ENCODE data around the gene MORN2.

DNA sequence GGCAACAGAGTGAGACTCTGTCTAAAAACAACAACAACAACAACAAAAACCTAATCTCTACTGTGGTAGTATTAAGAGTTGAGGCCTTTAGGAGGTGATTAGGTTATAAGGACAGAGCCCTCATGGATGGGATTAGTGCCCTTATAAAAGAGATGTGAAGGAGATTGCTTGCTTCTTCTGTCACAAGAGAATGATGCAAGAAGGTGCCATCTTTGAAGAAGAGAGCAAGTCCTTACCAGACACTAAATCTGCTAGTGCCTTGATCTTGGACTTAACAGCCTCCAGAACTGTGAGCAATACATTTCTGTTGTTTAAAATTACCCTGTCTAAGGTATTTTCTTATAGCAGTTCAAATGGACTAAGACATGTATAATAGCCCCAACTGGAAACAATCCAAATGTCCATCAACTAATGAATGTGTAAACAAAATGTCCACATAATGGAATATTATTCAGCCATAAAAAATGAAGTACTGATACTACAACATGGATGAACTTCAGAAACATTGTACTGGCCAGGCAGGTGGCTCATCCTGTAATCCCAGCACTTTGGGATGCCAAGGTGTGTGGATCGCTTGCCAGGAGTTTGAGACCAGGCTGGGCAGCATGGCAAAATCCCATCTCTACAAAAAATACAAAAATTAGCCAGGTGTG is 12.3 kb downstream of the MORN2 start:
- TF ChIP-seq, protein P1, sequence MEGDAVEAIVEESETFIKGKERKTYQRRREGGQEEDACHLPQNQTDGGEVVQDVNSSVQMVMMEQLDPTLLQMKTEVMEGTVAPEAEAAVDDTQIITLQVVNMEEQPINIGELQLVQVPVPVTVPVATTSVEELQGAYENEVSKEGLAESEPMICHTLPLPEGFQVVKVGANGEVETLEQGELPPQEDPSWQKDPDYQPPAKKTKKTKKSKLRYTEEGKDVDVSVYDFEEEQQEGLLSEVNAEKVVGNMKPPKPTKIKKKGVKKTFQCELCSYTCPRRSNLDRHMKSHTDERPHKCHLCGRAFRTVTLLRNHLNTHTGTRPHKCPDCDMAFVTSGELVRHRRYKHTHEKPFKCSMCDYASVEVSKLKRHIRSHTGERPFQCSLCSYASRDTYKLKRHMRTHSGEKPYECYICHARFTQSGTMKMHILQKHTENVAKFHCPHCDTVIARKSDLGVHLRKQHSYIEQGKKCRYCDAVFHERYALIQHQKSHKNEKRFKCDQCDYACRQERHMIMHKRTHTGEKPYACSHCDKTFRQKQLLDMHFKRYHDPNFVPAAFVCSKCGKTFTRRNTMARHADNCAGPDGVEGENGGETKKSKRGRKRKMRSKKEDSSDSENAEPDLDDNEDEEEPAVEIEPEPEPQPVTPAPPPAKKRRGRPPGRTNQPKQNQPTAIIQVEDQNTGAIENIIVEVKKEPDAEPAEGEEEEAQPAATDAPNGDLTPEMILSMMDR (IDR thresholded peaks at IDR 0.05), result no peak
- no peak for TF ChIP-seq POLR2A (IDR thresholded peaks at IDR 0.05)
